Endodermal cell (in vitro differentiated cells): ENCODE results near the gene NUP50. TPM values are rescaled to one million over a fixed set of nuclear protein-coding genes. Genes with fewer than 3 reads are reported as not detected.
A peak's percentile ranks its signal among the peaks of the same experiment; 100 is the strongest.

Experiments
- DNase-seq: peaks from one replicate; pipeline ENCODE4 v3.0.0-alpha.2; 2017
- H3K27ac ChIP-seq: 2 replicates; pipeline ENCODE4 v1.5.1; 2013; ENCODE audit warnings: mild to moderate bottlenecking, low read depth, low read length, moderate library complexity
- H3K27me3 ChIP-seq: 2 replicates; pipeline ENCODE4 v1.6.1; 2013; ENCODE audit warnings: mild to moderate bottlenecking, low read length, moderate library complexity; ENCODE audit not compliant: insufficient read depth, control insufficient read depth, poor library complexity, severe bottlenecking
- H3K36me3 ChIP-seq: 2 replicates; pipeline ENCODE4 v1.7.0; 2013; ENCODE audit warnings: mild to moderate bottlenecking, low read length, moderate library complexity; ENCODE audit not compliant: control insufficient read depth, insufficient read depth
- H3K4me1 ChIP-seq: one replicate; pipeline ENCODE4 v1.7.0; 2013; ENCODE audit warnings: low read length; ENCODE audit not compliant: control insufficient read depth, insufficient read depth
- H3K4me3 ChIP-seq: 2 replicates; pipeline ENCODE4 v1.5.1; 2013; ENCODE audit warnings: mild to moderate bottlenecking, low read length, moderate library complexity
- H3K9ac ChIP-seq: 2 replicates; pipeline ENCODE4 v1.6.1; 2013; ENCODE audit warnings: mild to moderate bottlenecking, low read length, moderate library complexity; ENCODE audit not compliant: poor library complexity, severe bottlenecking; ENCODE audit errors: extremely low read depth
- H3K9me3 ChIP-seq: 2 replicates; pipeline ENCODE4 v1.6.1; 2013; ENCODE audit warnings: mild to moderate bottlenecking, low read length, moderate library complexity; ENCODE audit not compliant: control insufficient read depth
- H3K27ac Mint-ChIP-seq: 2 replicates; pipeline ENCODE4 v1.8.0; 2020; ENCODE audit warnings: mixed read lengths
- H3K27me3 Mint-ChIP-seq: 2 replicates; pipeline ENCODE4 v1.8.0; 2021; ENCODE audit warnings: mild to moderate bottlenecking, mixed read lengths; ENCODE audit not compliant: insufficient read depth
- H3K36me3 Mint-ChIP-seq: 2 replicates; pipeline ENCODE4 v1.8.0; 2020; ENCODE audit warnings: low read depth, mixed read lengths
- H3K4me1 Mint-ChIP-seq: 2 replicates; pipeline ENCODE4 v1.8.0; 2020; ENCODE audit warnings: mixed read lengths
- H3K4me3 Mint-ChIP-seq: 2 replicates; pipeline ENCODE4 v1.8.0; 2020; ENCODE audit warnings: mild to moderate bottlenecking, moderate library complexity, mixed read lengths
- H3K9me3 Mint-ChIP-seq: 2 replicates; pipeline ENCODE4 v1.8.0; 2020; ENCODE audit warnings: mild to moderate bottlenecking, mixed read lengths
- CTCF ChIP-seq: fragments of 200-600 bp; sonication (generic); conservative IDR thresholded peaks from 2 replicates; pipeline ENCODE4 v1.5.0; 2021; ENCODE audit warnings: antibody characterized with exemption, mild to moderate bottlenecking
- WGBS, 2 experiments: methylation state at CpG; one replicate each; pipeline versions ENCODE4 v1.1.5 to v1.1.7; 2013; ENCODE audit warnings: missing lambda C conversion rate in 2 of 2, mixed read lengths in 1 of 2; ENCODE audit not compliant: insufficient coverage in 1 of 2, insufficient read length in 1 of 2; 5-methylcytosine and 5-hydroxymethylcytosine counted together
- total RNA-seq, 2 donors: library from RNA; stranded (reverse); fragmentation: NEBNext Ultra II Directional in 1 of 2; extraction: Animal tissue kit (Norgen Biotek cat#: 25700) in 1 of 2; gene quantifications; 2 replicates in 1 of 2; 3 replicates in 1 of 2; pipeline ENCODE4 v1.2.1, GENCODE V29; 2021

The NUP50 gene
- total RNA-seq, 2 donors from 2014 or later = 101 to 115 TPM

- H3K4me1 Mint-ChIP-seq = peaks cover 20% of the 10 kb centered on the region
- no peaks in the 10 kb centered on the region for H3K27me3 ChIP-seq
- peaks cover 7% of the 10 kb centered on the region for H3K4me1 ChIP-seq
- WGBS, 2 experiments = 94 to 95% methylated on average over 3 to 5 of the region's 5 CpGs
- no peak for DNase-seq
- no peak overlapping the region for H3K4me3 ChIP-seq
- H3K9me3 ChIP-seq = no peaks in the 10 kb centered on the region
- no peak overlapping the region for H3K4me3 Mint-ChIP-seq
- no peaks in the 10 kb centered on the region for H3K27me3 Mint-ChIP-seq
- H3K9ac ChIP-seq = no peak overlapping the region
- TF ChIP-seq CTCF = no peak
- H3K36me3 ChIP-seq = peaks cover 62% of the 10 kb centered on the region
- H3K27ac Mint-ChIP-seq = no peak overlapping the region
- no peak overlapping the region for H3K27ac ChIP-seq
- H3K9me3 Mint-ChIP-seq = no peaks in the 10 kb centered on the region
- H3K36me3 Mint-ChIP-seq = peaks cover 45% of the 10 kb centered on the region
Observed at GRCh38 chr22:45166932-45167331, 3.2 kb downstream of the NUP50 start.

GRCh38 chr22:45169591-45170466, 6.1 kb downstream of the NUP50 start:
- no peaks in the 10 kb centered on the region for H3K9me3 Mint-ChIP-seq
- WGBS, 2 experiments = 92 to 93% methylated on average over 15 to 19 of the region's 19 CpGs
- DNase-seq = no peak
- H3K4me3 Mint-ChIP-seq = no peak overlapping the region
- no peak overlapping the region for H3K27ac ChIP-seq
- no peak overlapping the region for H3K4me3 ChIP-seq
- no peaks in the 10 kb centered on the region for H3K27me3 Mint-ChIP-seq
- peaks cover 69% of the 10 kb centered on the region for H3K36me3 Mint-ChIP-seq
- H3K4me1 ChIP-seq = peaks cover 7% of the 10 kb centered on the region
- H3K27ac Mint-ChIP-seq = no peak overlapping the region
- no peaks in the 10 kb centered on the region for H3K9me3 ChIP-seq
- peaks cover 12% of the 10 kb centered on the region for H3K4me1 Mint-ChIP-seq
- TF ChIP-seq CTCF = no peak
- H3K36me3 ChIP-seq = peaks cover 91% of the 10 kb centered on the region
- no peaks in the 10 kb centered on the region for H3K27me3 ChIP-seq
- no peak overlapping the region for H3K9ac ChIP-seq

GRCh38 chr22:45171830-45172229, 8.1 kb downstream of the NUP50 start:
- no peaks in the 10 kb centered on the region for H3K27me3 Mint-ChIP-seq
- no peaks in the 10 kb centered on the region for H3K4me1 Mint-ChIP-seq
- WGBS, 2 experiments = 97 to 100% methylated on average over 4 to 6 of the region's 6 CpGs
- H3K4me3 Mint-ChIP-seq = no peak overlapping the region
- Histone ChIP-seq H3K27ac (no peak overlapping the region), H3K27me3 (no peaks in the 10 kb centered on the region), H3K9me3 (no peaks in the 10 kb centered on the region), H3K9ac (no peak overlapping the region), H3K4me1 (peaks cover 5% of the 10 kb centered on the region), H3K4me3 (no peak overlapping the region), H3K36me3 (peaks cover 99% of the 10 kb centered on the region)
- no peak for DNase-seq
- peak; percentile 21 for TF ChIP-seq CTCF
- H3K9me3 Mint-ChIP-seq = no peaks in the 10 kb centered on the region
- no peak overlapping the region for H3K27ac Mint-ChIP-seq
- H3K36me3 Mint-ChIP-seq = peaks cover 77% of the 10 kb centered on the region
